A673 (cell line): ENCODE data around the gene GTF2E1. TPM values are rescaled to one million over a fixed set of nuclear protein-coding genes. Genes with fewer than 3 reads are reported as not detected.

Source experiments
- BruUV-seq: library from RNA; stranded (reverse); fragments of 400-500 nt; replicated peaks from 2 replicates; lab custom pipeline; 2021; lab: Mats Ljungman, UMichigan
- CTCF ChIA-PET: fragments of 300-600 bp; sonication (Branson Sonifier 250); formaldehyde crosslinking; loops from one replicate; lab custom pipeline; 2022; ENCODE audit warnings: antibody characterized with exemption; lab: Charles Lee
- POLR2A ChIA-PET: fragments of 300-600 bp; sonication (Branson Sonifier 250); formaldehyde crosslinking; loops from one replicate; lab custom pipeline; 2022; ENCODE audit warnings: antibody characterized with exemption; ENCODE audit not compliant: low non-redundant PET; lab: Charles Lee
- DNase-seq: peaks from one replicate; pipeline ENCODE4 v3.0.0-alpha.2; 2015; ENCODE audit warnings: low spot score
- H3K27ac ChIP-seq: fragments of 200-600 bp; sonication (generic); 2 replicates; pipeline ENCODE4 v1.5.1; 2016; ENCODE audit warnings: mixed run types, low read depth, mild to moderate bottlenecking, mixed read lengths, antibody characterized with exemption, low read length; ENCODE audit not compliant: poor library complexity, severe bottlenecking
- H3K27me3 ChIP-seq: fragments of 200-600 bp; sonication (generic); replicated peaks from 2 replicates; pipeline ENCODE4 v1.6.1; 2017; ENCODE audit warnings: mixed run types, low read depth, mild to moderate bottlenecking, mixed read lengths, antibody characterized with exemption, low read length; ENCODE audit not compliant: insufficient read depth, poor library complexity
- H3K36me3 ChIP-seq: fragments of 200-600 bp; sonication (generic); 2 replicates; pipeline ENCODE4 v1.6.1; 2016; ENCODE audit warnings: mixed run types, mild to moderate bottlenecking, mixed read lengths, antibody characterized with exemption, low read length; ENCODE audit not compliant: insufficient read depth, poor library complexity, severe bottlenecking
- H3K4me1 ChIP-seq: fragments of 200-600 bp; sonication (generic); 2 replicates; pipeline ENCODE4 v1.6.1; 2017; ENCODE audit warnings: mixed run types, mild to moderate bottlenecking, mixed read lengths, antibody characterized with exemption, low read length; ENCODE audit not compliant: insufficient read depth, poor library complexity, severe bottlenecking
- H3K4me3 ChIP-seq: fragments of 200-600 bp; sonication (generic); 2 replicates; pipeline ENCODE4 v1.5.1; 2016; ENCODE audit warnings: low read depth, mixed run types, mild to moderate bottlenecking, mixed read lengths, low read length; ENCODE audit not compliant: poor library complexity, severe bottlenecking
- H3K9me3 ChIP-seq: fragments of 200-600 bp; sonication (generic); 2 replicates; pipeline ENCODE4 v1.6.1; 2016; ENCODE audit warnings: mixed run types, low read depth, mild to moderate bottlenecking, mixed read lengths, antibody characterized with exemption, low read length; ENCODE audit not compliant: poor library complexity, severe bottlenecking
- CTCF ChIP-seq: fragments of 300-800, 200-600 bp; sonication (generic); conservative IDR thresholded peaks from 2 replicates; pipeline ENCODE4 v1.5.1; 2017; ENCODE audit warnings: low read depth, mild to moderate bottlenecking, antibody characterized with exemption, low read length, moderate library complexity, mixed read lengths
- EZH2 ChIP-seq: fragments of 200-600 bp; sonication (generic); IDR thresholded peaks from 2 replicates; pipeline ENCODE4 v1.6.1; 2017; ENCODE audit warnings: borderline replicate concordance, low read depth, mild to moderate bottlenecking, mixed read lengths, antibody characterized with exemption, low read length; ENCODE audit not compliant: poor library complexity, severe bottlenecking
- intact Hi-C: fragments of 100-400 bp; cut with micrococcal nuclease; formaldehyde crosslinking; loops from one replicate; pipeline ENCODE4 v1.10.0; 2022; ENCODE audit not compliant: unreplicated experiment
- total RNA-seq: library from RNA; stranded (reverse); gene quantifications from 2 replicates; pipeline ENCODE4 v1.2.3, GENCODE V29; 2021

The GTF2E1 gene
- total RNA-seq, 1 experiment from 2014 or later: 21.7 TPM

- BruUV-seq: no TSS peak
- DNase-seq: no peak
- intact Hi-C loops: no loop called here
- H3K4me1 ChIP-seq: peaks cover 12% of the 10 kb centered on the region
- H3K9me3 ChIP-seq: no peaks in the 10 kb centered on the region
- TF ChIP-seq CTCF (no peak), EZH2 (no peak)
- H3K36me3 ChIP-seq: no peaks in the 10 kb centered on the region
- ChIA-PET CTCF (no interaction called here), POLR2A (no interaction called here)
- H3K4me3 ChIP-seq: no peak overlapping the region
- H3K27me3 ChIP-seq: no peaks in the 10 kb centered on the region
- no peak overlapping the region for H3K27ac ChIP-seq
These were observed 2.9 kb downstream of the GTF2E1 start for GRCh38 chr3:120745466-120745865.

GRCh38 chr3:120749843-120750242 lies 7.3 kb downstream of the GTF2E1 start:
- no peak overlapping the region for H3K4me3 ChIP-seq
- H3K9me3 ChIP-seq: no peaks in the 10 kb centered on the region
- DNase-seq: no peak
- H3K36me3 ChIP-seq: peaks cover 18% of the 10 kb centered on the region
- H3K27ac ChIP-seq: no peak overlapping the region
- H3K27me3 ChIP-seq: no peaks in the 10 kb centered on the region
- CTCF ChIA-PET: no interaction called here
- no TSS peak for BruUV-seq
- intact Hi-C loops: no loop called here
- no peaks in the 10 kb centered on the region for H3K4me1 ChIP-seq
- no peak for TF ChIP-seq EZH2
- no peak for TF ChIP-seq CTCF
- POLR2A ChIA-PET: no interaction called here

GRCh38 chr3:120752230-120752629 lies 9.7 kb downstream of the GTF2E1 start:
- H3K27ac ChIP-seq: no peak overlapping the region
- ChIA-PET POLR2A (no interaction called here), CTCF (no interaction called here)
- BruUV-seq: no TSS peak
- no peak overlapping the region for H3K4me3 ChIP-seq
- H3K27me3 ChIP-seq: no peaks in the 10 kb centered on the region
- H3K9me3 ChIP-seq: no peaks in the 10 kb centered on the region
- H3K4me1 ChIP-seq: no peaks in the 10 kb centered on the region
- intact Hi-C loops: no loop called here
- H3K36me3 ChIP-seq: peaks cover 18% of the 10 kb centered on the region
- TF ChIP-seq EZH2: no peak
- TF ChIP-seq CTCF: no peak
- no peak for DNase-seq
